ENCODE results near the gene DDR2.

Gene DDR2

DNA sequence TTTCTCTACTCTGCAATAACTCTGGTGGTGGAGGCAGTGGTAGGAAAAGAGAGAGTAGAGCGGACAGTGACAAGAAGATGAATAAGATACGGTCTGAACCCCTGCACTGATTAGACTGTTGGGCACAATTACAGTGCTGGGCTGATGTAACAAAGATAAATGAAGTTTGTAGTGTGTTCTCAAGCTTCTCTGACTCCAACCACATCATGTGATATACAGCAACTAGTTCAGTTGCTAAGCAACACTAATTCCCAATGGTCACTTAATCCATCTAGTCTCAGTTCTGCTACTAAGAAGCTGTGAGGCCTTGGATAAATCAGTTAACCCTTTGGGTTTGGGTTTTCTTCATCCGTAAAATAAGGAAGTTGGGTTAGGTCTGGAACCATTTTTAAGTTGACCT, 17.3 kb downstream of the DDR2 start:
- no peak overlapping the region for H3K9ac ChIP-seq (ENCODE audit: low read depth, low read length)
- no peaks in the 10 kb centered on the region for H3K4me1 ChIP-seq (ENCODE audit: insufficient read depth, low read length)
- no peak overlapping the region for H3K4me2 ChIP-seq (ENCODE audit: insufficient read depth, low read length)
- no peaks in the 10 kb centered on the region for H4K20me1 ChIP-seq (ENCODE audit: insufficient read depth, low read length)
- no peaks in the 10 kb centered on the region for H3K36me3 ChIP-seq (ENCODE audit: insufficient read depth, low read length)
- no peak for TF ChIP-seq EZH2 (IDR thresholded peaks at IDR 0.05; ENCODE audit: borderline replicate concordance, low read depth, low read length, severe bottlenecking)
- TF ChIP-seq, protein P1, sequence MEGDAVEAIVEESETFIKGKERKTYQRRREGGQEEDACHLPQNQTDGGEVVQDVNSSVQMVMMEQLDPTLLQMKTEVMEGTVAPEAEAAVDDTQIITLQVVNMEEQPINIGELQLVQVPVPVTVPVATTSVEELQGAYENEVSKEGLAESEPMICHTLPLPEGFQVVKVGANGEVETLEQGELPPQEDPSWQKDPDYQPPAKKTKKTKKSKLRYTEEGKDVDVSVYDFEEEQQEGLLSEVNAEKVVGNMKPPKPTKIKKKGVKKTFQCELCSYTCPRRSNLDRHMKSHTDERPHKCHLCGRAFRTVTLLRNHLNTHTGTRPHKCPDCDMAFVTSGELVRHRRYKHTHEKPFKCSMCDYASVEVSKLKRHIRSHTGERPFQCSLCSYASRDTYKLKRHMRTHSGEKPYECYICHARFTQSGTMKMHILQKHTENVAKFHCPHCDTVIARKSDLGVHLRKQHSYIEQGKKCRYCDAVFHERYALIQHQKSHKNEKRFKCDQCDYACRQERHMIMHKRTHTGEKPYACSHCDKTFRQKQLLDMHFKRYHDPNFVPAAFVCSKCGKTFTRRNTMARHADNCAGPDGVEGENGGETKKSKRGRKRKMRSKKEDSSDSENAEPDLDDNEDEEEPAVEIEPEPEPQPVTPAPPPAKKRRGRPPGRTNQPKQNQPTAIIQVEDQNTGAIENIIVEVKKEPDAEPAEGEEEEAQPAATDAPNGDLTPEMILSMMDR (IDR thresholded peaks at IDR 0.05; ENCODE audit: borderline replicate concordance, extremely low read depth, low read length, poor library complexity, severe bottlenecking) = no peak
- DNase-seq (no peak), ATAC-seq (ENCODE audit: insufficient read depth, low read depth) (no peak)
- H2AFZ ChIP-seq (ENCODE audit: low read depth, low read length) = no peak overlapping the region
- no peaks in the 10 kb centered on the region for H3K9me3 ChIP-seq (ENCODE audit: insufficient read depth, low read length, severe bottlenecking)
- no peaks in the 10 kb centered on the region for H3K79me2 ChIP-seq (ENCODE audit: insufficient read depth, low read length)
- no peak overlapping the region for H3K27ac ChIP-seq (ENCODE audit: low read length)
- no peak overlapping the region for H3K4me3 ChIP-seq (ENCODE audit: low read depth in 1 of 2, low read length in 2 of 2)
- H3K27me3 ChIP-seq (ENCODE audit: insufficient read depth, low read length, poor library complexity) = no peaks in the 10 kb centered on the region

DNA sequence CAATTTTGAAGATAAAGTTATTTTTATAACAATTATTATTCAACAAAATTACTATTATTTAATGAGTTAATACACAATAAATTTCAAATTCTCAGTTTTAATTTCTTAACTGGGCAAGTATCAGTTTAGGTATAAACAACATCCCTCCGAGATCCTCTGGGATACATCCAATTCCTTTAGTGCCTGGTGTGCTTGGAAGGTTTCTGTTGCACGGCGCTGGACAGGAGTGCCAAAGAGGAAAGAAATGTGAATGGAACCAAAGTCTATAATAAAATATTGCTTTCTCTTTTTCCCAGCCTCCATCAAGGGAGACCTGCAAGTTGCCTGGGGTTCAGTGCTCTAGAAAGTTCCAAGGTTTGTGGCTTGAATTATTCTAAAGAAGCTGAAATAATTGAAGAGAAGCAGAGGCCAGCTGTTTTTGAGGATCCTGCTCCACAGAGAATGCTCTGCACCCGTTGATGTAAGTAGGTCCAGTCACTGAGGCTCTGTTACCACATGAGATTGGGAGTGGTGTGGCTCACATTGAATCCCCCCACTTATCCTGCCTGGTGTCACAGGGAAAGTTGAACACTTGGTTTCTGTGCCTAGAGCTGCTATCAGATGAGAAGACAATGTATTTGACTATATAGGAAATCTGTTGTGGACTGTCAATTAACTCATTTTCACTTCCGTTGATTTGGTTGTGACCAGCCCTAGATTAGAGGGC, 22.8 kb downstream of the DDR2 start:
- Histone ChIP-seq H3K9ac (ENCODE audit: low read depth, low read length) (no peak overlapping the region), H3K79me2 (ENCODE audit: insufficient read depth, low read length) (no peaks in the 10 kb centered on the region), H2AFZ (ENCODE audit: low read depth, low read length) (no peak overlapping the region), H3K27ac (ENCODE audit: low read length) (no peak overlapping the region), H3K4me2 (ENCODE audit: insufficient read depth, low read length) (no peak overlapping the region), H3K4me1 (ENCODE audit: insufficient read depth, low read length) (no peaks in the 10 kb centered on the region), H3K9me3 (ENCODE audit: insufficient read depth, low read length, severe bottlenecking) (no peaks in the 10 kb centered on the region), H3K36me3 (ENCODE audit: insufficient read depth, low read length) (no peaks in the 10 kb centered on the region), H4K20me1 (ENCODE audit: insufficient read depth, low read length) (no peaks in the 10 kb centered on the region), H3K27me3 (ENCODE audit: insufficient read depth, low read length, poor library complexity) (no peaks in the 10 kb centered on the region), H3K4me3 (ENCODE audit: low read depth in 1 of 2, low read length in 2 of 2) (no peak overlapping the region)
- DNase-seq (no peak), ATAC-seq (ENCODE audit: insufficient read depth, low read depth) (no peak)
- TF ChIP-seq, protein P1 (IDR thresholded peaks at IDR 0.05; ENCODE audit: borderline replicate concordance, extremely low read depth, low read length, poor library complexity, severe bottlenecking) = no peak
- TF ChIP-seq EZH2 (IDR thresholded peaks at IDR 0.05; ENCODE audit: borderline replicate concordance, low read depth, low read length, severe bottlenecking) = no peak

DNA sequence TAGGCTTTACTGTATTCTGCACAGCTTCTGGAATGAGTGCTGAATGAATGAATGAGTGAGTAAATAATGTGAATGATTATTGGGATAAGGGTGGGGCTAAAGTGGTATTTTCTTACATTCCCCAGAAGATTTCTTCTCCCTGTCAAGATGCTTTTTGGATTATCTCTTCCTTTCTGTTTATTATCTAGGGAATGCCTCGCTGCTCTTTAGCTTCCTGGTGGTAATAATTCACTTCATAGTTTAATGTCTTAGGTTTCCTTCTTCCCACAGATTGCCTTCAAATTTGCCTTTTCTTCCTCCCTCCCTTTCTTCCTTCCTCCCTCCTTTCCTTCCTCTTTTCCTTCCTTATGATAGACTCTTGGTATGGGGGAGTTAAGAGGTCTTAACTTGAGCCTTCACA, 24.0 kb downstream of the DDR2 start:
- Histone ChIP-seq H3K27ac (ENCODE audit: low read length) (no peak overlapping the region), H3K27me3 (ENCODE audit: insufficient read depth, low read length, poor library complexity) (no peaks in the 10 kb centered on the region), H3K36me3 (ENCODE audit: insufficient read depth, low read length) (no peaks in the 10 kb centered on the region), H4K20me1 (ENCODE audit: insufficient read depth, low read length) (no peaks in the 10 kb centered on the region), H3K9me3 (ENCODE audit: insufficient read depth, low read length, severe bottlenecking) (no peaks in the 10 kb centered on the region), H2AFZ (ENCODE audit: low read depth, low read length) (no peak overlapping the region), H3K4me2 (ENCODE audit: insufficient read depth, low read length) (no peak overlapping the region), H3K4me3 (ENCODE audit: low read depth in 1 of 2, low read length in 2 of 2) (no peak overlapping the region), H3K4me1 (ENCODE audit: insufficient read depth, low read length) (no peaks in the 10 kb centered on the region), H3K79me2 (ENCODE audit: insufficient read depth, low read length) (no peaks in the 10 kb centered on the region), H3K9ac (ENCODE audit: low read depth, low read length) (no peak overlapping the region)
- DNase-seq (no peak), ATAC-seq (ENCODE audit: insufficient read depth, low read depth) (no peak)
- TF ChIP-seq EZH2 (IDR thresholded peaks at IDR 0.05; ENCODE audit: borderline replicate concordance, low read depth, low read length, severe bottlenecking) = no peak
- TF ChIP-seq, protein P1 (IDR thresholded peaks at IDR 0.05; ENCODE audit: borderline replicate concordance, extremely low read depth, low read length, poor library complexity, severe bottlenecking) = no peak

All from DND-41 (cell line).